Measurements from ENCODE around the gene URI1. TPM values are rescaled to one million over a fixed set of nuclear protein-coding genes. Genes with fewer than 3 reads are reported as not detected.

The URI1 gene
- total RNA-seq, 2 donors from 2014 or later, result 37.9 to 41.4 TPM

DNA sequence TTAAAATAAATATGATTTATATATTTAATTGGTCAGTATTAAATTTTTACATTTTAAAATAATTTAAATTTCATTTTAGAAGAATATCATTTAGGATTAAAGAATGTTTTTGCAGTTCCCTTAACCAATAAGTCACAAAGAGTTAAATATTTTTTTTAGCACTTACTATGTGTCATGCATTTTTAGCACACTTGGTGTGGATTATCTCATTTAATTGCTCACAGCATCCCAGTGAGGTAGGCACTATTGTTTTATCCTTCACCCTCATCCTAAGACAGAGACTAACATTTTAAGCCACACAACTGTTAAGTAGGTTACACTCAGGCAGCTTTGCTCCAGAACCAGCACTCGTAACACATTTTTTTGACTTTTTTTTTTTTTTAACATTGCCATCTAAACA is 78.2 kb downstream of the URI1 start:
- no peak overlapping the region for H3K9ac ChIP-seq (ENCODE audit: low read depth in 2 of 2, low read length in 2 of 2)
- no peak overlapping the region for H3K27ac ChIP-seq
- intact Hi-C loops (cut with DNase I), result no loop called here
- H3K27me3 ChIP-seq, result no peaks in the 10 kb centered on the region
- TF ChIP-seq, protein P1, sequence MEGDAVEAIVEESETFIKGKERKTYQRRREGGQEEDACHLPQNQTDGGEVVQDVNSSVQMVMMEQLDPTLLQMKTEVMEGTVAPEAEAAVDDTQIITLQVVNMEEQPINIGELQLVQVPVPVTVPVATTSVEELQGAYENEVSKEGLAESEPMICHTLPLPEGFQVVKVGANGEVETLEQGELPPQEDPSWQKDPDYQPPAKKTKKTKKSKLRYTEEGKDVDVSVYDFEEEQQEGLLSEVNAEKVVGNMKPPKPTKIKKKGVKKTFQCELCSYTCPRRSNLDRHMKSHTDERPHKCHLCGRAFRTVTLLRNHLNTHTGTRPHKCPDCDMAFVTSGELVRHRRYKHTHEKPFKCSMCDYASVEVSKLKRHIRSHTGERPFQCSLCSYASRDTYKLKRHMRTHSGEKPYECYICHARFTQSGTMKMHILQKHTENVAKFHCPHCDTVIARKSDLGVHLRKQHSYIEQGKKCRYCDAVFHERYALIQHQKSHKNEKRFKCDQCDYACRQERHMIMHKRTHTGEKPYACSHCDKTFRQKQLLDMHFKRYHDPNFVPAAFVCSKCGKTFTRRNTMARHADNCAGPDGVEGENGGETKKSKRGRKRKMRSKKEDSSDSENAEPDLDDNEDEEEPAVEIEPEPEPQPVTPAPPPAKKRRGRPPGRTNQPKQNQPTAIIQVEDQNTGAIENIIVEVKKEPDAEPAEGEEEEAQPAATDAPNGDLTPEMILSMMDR (IDR thresholded peaks at IDR 0.05), result no peak
- H3K4me1 ChIP-seq, result no peaks in the 10 kb centered on the region
- H3K4me3 ChIP-seq, result no peak overlapping the region
- no peak for DNase-seq
- no peaks in the 10 kb centered on the region for H3K36me3 ChIP-seq
- H3K9me3 ChIP-seq, result no peaks in the 10 kb centered on the region

DNA sequence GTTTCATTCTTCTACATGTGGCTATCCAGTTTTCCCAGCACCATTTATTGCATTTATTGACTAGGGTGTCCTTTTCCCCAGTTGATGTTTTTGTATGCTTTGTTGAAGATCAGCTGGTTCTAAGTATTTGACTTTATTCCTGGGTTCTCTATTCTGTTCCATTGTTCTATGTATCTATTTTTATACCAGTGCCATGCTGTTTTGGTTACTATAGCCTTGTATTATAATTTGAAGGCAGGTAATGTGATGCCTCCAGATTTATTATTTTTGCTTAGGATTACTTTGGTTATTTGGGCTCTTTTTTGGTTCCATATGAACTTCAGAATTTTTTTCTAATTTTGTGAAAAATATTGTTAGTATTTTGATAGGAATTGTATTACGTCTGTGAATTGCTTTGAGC is 80.6 kb downstream of the URI1 start:
- H3K27ac ChIP-seq, result no peak overlapping the region
- no peak overlapping the region for H3K4me3 ChIP-seq
- intact Hi-C loops (cut with DNase I), result no loop called here
- no peaks in the 10 kb centered on the region for H3K36me3 ChIP-seq
- TF ChIP-seq, protein P1 (IDR thresholded peaks at IDR 0.05), result no peak
- no peaks in the 10 kb centered on the region for H3K4me1 ChIP-seq
- H3K9me3 ChIP-seq, result peaks cover 3% of the 10 kb centered on the region
- H3K27me3 ChIP-seq, result no peaks in the 10 kb centered on the region
- DNase-seq, result no peak
- no peak overlapping the region for H3K9ac ChIP-seq (ENCODE audit: low read depth in 2 of 2, low read length in 2 of 2)

DNA sequence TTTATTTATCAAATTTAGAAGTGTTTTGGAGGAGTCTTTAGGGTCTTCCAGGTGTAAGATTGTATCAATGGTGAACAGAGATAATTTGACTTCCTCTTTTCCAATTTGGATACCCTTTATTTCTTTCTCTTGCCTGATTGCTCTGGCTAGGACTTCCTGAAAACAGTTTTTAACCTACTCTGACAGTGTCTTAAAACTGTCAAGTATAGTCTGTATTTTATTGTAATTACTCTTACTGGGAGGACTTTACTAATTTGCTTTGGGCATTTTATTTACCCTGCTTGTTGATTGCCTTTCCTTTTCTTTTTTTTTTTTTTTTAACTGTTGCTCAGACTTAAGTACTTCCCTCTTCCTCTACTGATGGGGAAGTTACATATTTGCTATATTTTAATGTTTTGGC is 81.3 kb downstream of the URI1 start:
- Histone ChIP-seq H3K9me3 (peaks cover 3% of the 10 kb centered on the region), H3K36me3 (no peaks in the 10 kb centered on the region), H3K4me3 (no peak overlapping the region), H3K9ac (ENCODE audit: low read depth in 2 of 2, low read length in 2 of 2) (no peak overlapping the region), H3K4me1 (no peaks in the 10 kb centered on the region), H3K27ac (no peak overlapping the region), H3K27me3 (no peaks in the 10 kb centered on the region)
- intact Hi-C loops (cut with DNase I), result no loop called here
- TF ChIP-seq, protein P1 (IDR thresholded peaks at IDR 0.05), result no peak
- no peak for DNase-seq

DNA sequence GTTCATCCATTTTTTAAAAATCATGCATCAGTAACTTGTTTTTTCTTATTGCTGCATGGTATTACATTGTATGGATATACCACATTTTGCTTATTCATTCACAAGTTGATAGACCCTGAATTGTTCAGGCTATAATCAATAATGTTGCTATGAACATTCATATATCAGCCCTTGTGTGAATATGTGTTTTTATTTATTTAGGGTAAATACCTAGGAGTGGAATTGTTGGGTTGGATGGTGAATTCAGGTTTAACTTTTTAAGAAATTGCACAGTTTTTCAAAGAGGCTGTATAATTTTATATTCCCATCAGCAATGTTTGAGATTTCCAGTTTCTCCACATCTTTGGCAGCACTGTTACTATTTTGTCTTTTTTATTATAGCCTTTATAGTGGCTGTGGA is 82.1 kb downstream of the URI1 start:
- Histone ChIP-seq H3K4me3 (no peak overlapping the region), H3K9ac (ENCODE audit: low read depth in 2 of 2, low read length in 2 of 2) (no peak overlapping the region), H3K27ac (no peak overlapping the region), H3K27me3 (no peaks in the 10 kb centered on the region), H3K4me1 (no peaks in the 10 kb centered on the region), H3K36me3 (no peaks in the 10 kb centered on the region), H3K9me3 (peaks cover 3% of the 10 kb centered on the region)
- intact Hi-C loops (cut with DNase I), result no loop called here
- no peak for DNase-seq
- TF ChIP-seq, protein P1 (IDR thresholded peaks at IDR 0.05), result no peak

DNA sequence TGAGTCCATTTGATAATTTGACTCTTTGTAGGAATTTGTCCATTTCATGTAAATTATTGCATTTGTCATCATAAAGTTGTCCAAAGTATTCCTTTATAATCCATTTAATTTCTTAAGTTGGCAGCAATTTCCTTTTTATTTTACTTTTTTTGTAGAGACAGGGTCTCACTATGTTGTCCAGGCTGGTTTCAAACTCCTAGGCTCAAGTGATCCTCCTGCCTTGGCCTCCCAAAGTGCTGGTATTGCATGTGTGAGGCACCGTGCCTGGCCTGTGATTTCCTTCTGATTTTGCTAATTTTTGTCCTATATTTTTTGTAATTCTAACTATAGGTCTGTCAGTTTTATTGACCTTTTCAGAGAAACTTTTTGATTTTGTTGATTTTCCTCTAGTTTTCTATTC is 84.9 kb downstream of the URI1 start:
- DNase-seq, result no peak
- Histone ChIP-seq H3K4me1 (no peaks in the 10 kb centered on the region), H3K27ac (no peak overlapping the region), H3K9ac (ENCODE audit: low read depth in 2 of 2, low read length in 2 of 2) (no peak overlapping the region), H3K9me3 (peaks cover 3% of the 10 kb centered on the region), H3K27me3 (no peaks in the 10 kb centered on the region), H3K36me3 (no peaks in the 10 kb centered on the region), H3K4me3 (no peak overlapping the region)
- intact Hi-C loops (cut with DNase I), result no loop called here
- TF ChIP-seq, protein P1 (IDR thresholded peaks at IDR 0.05), result no peak

Data from colonic mucosa (tissue), 4 donors.